Measurements from ENCODE around the gene PTPRA. TPM values are rescaled to one million over a fixed set of nuclear protein-coding genes. Genes with fewer than 3 reads are reported as not detected.

The PTPRA gene
- total RNA-seq, 1 donor from 2014 or later: 36.5 TPM

- ATAC-seq: no peak
Measured at GRCh38 chr20:3081641-3082040, 208.4 kb downstream of the PTPRA start.

DNA sequence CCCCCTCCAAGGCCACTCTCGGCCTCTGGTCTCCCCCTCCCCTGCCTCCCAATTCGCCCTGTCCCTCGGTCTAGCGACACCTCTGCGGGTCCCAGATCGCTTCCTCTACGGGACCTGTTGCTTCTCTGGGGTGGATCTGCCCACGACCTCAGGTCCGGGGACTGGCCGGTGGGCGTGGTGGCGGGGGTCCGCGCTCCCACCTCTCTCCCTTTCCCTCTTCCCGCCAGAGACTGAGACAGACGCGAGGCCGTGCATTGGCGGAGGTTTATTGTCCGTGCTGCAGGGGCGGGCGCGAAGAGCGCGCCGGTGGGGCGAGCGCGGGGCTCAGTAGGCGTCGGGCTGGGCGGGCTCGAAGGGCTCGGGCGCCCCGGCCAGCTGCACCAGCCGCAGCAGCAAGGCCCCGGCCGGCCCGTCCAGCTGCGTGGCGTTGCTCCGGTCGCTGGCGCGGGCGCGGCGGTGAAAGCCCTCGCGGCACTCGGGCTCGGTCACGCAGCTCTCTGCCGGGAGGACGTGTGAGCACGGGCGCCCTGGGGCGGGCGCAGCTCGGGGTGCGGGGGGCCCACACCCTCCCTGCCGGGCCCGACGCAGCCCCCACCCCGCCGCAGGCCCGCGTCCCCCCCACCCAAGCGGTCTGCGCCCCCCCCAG lies 209.1 kb downstream of the PTPRA start:
- peak; percentile 32 for ATAC-seq

GRCh38 chr20:3082955-3083952 lies 210.0 kb downstream of the PTPRA start:
- ATAC-seq: no peak

GRCh38 chr20:3084283-3084985 lies 211.2 kb downstream of the PTPRA start, which contains the start of gene AVP:
Gene AVP, minus strand, starts transcription at chr20:3084724. Its CDS starts 50 bp downstream, at chr20:3084674.
- ATAC-seq: no peak

DNA sequence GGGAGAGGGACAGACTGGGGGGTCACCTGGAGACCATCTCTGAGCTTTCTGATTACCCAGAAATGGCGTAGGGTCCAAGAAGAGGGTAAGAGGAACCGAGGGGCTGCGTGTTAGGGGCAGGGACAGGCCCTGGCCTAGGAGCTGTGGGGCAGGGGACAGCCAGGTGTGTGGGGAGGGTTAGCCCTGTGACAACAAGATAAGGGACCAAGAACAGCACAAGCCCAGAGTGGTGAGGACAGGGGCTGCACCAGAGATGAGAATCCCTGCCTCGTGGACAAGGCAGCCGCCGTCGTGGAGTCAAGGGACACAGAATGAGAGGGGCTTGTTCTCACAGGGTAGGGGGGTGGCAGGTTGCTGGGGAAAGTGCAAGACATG lies 211.7 kb downstream of the PTPRA start:
- no peak for ATAC-seq

DNA sequence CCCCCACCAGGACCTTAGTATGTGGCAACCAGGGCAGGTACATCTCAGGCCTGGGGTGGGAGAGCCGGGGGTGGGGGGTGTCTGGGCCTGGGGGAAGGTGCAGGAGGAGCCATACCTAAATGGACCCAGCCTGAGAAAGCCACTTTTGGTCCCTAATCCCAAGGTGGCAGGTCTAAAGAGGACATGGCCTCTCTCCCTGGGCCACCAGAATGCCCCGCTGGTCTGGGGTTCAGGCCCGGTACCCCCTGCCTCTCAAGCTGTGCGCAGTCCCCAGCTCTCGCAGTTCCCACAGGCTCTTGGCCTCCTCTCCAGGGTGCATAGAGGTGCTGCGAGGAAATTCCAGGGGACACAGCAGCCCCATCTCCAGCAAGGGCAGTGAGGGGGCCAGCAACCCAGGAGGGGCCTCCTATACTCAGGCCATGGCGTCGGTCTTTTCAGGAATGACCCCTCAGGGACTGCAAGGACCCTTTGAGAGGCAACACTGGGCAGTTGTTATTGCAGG lies 212.3 kb downstream of the PTPRA start:
- ATAC-seq: no peak

DNA sequence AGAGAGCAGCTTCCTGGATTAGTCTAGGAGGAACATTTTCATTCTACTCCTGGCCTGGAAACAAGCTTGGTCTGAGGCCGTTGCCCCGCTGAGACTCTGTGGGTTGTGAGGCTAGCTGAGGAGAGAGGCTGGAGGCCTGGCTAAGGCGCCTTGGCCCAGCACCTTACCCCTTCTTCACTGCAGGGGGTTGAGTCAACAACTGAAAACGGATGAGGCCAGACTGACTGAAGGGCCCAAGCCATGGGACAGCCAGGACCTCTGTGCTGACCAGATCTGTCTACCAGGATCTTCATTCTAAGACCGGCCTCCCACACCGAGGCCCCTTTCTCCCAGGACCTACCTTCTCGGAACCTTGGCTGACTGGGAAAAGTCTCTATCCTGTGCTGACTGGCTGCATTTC lies 214.8 kb downstream of the PTPRA start:
- ATAC-seq: no peak

Other genes with a start within 250 kb of the PTPRA start
- gene NOP56, start 220.8 kb upstream of the PTPRA start, total RNA-seq: 119 TPM
- gene IDH3B, start 209.3 kb upstream of the PTPRA start, total RNA-seq: 60.7 TPM
- gene EBF4, start 180.7 kb upstream of the PTPRA start, total RNA-seq: 1.7 TPM
- 2.0 TPM for gene CPXM1, start 72.9 kb upstream of the PTPRA start, total RNA-seq
- not detected for gene C20orf141, start 58.5 kb upstream of the PTPRA start, total RNA-seq
- gene TMEM239, start 57.1 kb upstream of the PTPRA start, total RNA-seq: not detected
- 16.5 TPM for gene PCED1A, start 32.8 kb upstream of the PTPRA start, total RNA-seq
- 23.8 TPM for gene VPS16, start 32.7 kb upstream of the PTPRA start, total RNA-seq
- not detected for gene GNRH2, start 170.1 kb downstream of the PTPRA start, total RNA-seq
- gene MRPS26, start 172.6 kb downstream of the PTPRA start, total RNA-seq: 36.5 TPM
- gene OXT, start 198.1 kb downstream of the PTPRA start, total RNA-seq: not detected
- gene AVP, start 211.2 kb downstream of the PTPRA start, total RNA-seq: not detected